ENCODE measurements around the gene PCYT2. TPM values are rescaled to one million over a fixed set of nuclear protein-coding genes. Genes with fewer than 3 reads are reported as not detected.
A peak's percentile ranks its signal among the peaks of the same experiment; 100 is the strongest.

Gene PCYT2
- total and polyA plus RNA-seq, 5 donors from 2014 or later = 25.6 to 30.9 (median 28.0) TPM

DNA sequence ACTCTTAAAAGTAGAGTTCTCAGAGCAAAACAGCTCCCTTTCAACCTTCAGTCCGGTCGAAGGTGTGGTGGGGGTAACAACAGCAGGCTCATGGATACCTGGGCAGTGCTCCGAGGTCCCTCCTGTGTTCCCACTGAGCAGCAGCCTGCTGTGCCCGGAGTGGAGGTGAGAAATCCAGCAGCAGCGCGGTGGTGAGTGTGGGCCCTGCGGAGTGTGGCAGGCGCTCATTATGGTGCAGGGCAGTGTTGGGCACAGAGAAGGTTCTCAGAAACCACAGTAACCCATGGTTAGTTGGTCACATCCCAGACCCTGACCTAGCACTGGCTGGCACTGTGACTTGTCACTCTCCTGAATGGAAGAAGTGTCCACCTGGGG, 45.9 kb downstream of the PCYT2 start:
- Histone ChIP-seq H3K36me3 (ENCODE audit: control insufficient read depth, insufficient read depth, low read length) (peaks cover 16% of the 10 kb centered on the region), H3K4me3 (ENCODE audit: low read depth, low read length) (no peak overlapping the region), H3K4me1 (ENCODE audit: control insufficient read depth, insufficient read depth, low read length, poor library complexity, severe bottlenecking) (peaks cover 38% of the 10 kb centered on the region), H3K9me3 (ENCODE audit: control insufficient read depth in 2 of 2, low read length in 2 of 2) (no peaks in the 10 kb centered on the region), H3K27me3 (ENCODE audit: control insufficient read depth, insufficient read depth, low read length) (no peaks in the 10 kb centered on the region), H3K27ac (ENCODE audit: insufficient read depth, low read length, poor library complexity, severe bottlenecking) (no peak overlapping the region)
- H3K27ac Mint-ChIP-seq = peak overlapping the region in 2 of 3 donors; percentile 29 to 55
- H3K27me3 Mint-ChIP-seq = peaks cover 4% of the 10 kb centered on the region
- peak overlapping the region in 3 of 4 donors; percentile 41 to 83 (median 62) for H3K4me3 Mint-ChIP-seq
- ATAC-seq (ENCODE audit: low read depth in 2 of 2) = no peak
- H3K9me3 Mint-ChIP-seq = no peaks in the 10 kb centered on the region
- H3K4me1 Mint-ChIP-seq = peaks cover 6 to 51% (median 12%) of the 10 kb centered on the region in 4 donors
- peaks cover 3% of the 10 kb centered on the region for H3K36me3 Mint-ChIP-seq
- DNase-seq = no peak

DNA sequence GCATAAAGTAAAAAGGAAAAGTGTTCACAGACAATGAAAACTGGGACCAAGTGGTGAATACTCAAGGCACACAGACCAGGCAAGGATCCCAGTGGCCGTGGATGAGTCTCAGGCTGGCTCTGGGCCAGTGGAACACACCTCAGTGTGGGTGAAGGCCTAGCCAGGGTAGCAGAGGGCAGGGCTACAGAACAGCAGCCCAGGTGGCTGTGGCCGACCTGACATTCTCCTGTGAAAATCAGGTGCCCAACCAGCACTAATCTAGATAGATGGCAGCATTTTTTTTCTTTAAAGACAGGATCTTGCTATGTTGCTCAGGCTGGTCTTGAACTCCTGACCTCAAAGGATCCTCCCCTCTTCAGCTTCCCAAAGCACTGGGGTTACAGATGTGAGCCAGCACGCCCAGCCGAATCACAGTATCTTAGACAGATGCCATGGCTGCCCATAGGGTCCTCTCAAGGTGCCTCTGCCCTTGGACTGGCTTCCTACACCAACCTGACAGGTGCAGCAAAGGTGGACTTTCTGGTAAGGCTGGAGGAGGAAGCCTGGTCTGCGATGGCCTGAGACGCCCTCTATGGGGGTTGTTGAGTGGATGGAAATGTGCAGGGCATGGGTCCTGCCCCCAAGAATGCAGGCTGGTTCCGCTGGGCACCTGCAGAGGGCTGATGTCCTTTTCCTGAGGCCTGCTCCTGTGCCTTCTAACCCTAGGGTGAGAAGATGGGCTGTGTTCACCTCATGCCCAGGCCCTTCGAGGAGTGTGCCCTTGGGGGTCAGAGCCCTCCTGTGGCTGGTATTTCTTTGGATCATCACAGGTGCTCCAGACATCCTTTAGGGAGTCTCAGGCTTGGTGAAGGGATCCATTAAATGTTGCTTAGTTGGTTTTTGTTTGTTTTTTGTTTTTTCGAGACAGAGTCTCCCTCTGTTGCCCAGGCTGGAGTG, 47.1 kb downstream of the PCYT2 start:
- DNase-seq (no peak), ATAC-seq (ENCODE audit: low read depth in 2 of 2) (no peak)
- Histone ChIP-seq H3K4me1 (ENCODE audit: control insufficient read depth, insufficient read depth, low read length, poor library complexity, severe bottlenecking) (peaks cover 36% of the 10 kb centered on the region), H3K27ac (ENCODE audit: insufficient read depth, low read length, poor library complexity, severe bottlenecking) (no peak overlapping the region), H3K27me3 (ENCODE audit: control insufficient read depth, insufficient read depth, low read length) (no peaks in the 10 kb centered on the region), H3K36me3 (ENCODE audit: control insufficient read depth, insufficient read depth, low read length) (peaks cover 12% of the 10 kb centered on the region), H3K4me3 (ENCODE audit: low read depth, low read length) (no peak overlapping the region), H3K9me3 (ENCODE audit: control insufficient read depth in 2 of 2, low read length in 2 of 2) (no peaks in the 10 kb centered on the region)
- Mint-ChIP-seq H3K36me3 (peaks cover 5% of the 10 kb centered on the region), H3K27ac (peak overlapping the region in 1 of 3 donors; percentile 84), H3K27me3 (peaks cover 4% of the 10 kb centered on the region), H3K9me3 (no peaks in the 10 kb centered on the region), H3K4me3 (peak overlapping the region; percentile 23 to 85 (median 52)), H3K4me1 (peaks cover 6 to 48% (median 12%) of the 10 kb centered on the region in 4 donors)

DNA sequence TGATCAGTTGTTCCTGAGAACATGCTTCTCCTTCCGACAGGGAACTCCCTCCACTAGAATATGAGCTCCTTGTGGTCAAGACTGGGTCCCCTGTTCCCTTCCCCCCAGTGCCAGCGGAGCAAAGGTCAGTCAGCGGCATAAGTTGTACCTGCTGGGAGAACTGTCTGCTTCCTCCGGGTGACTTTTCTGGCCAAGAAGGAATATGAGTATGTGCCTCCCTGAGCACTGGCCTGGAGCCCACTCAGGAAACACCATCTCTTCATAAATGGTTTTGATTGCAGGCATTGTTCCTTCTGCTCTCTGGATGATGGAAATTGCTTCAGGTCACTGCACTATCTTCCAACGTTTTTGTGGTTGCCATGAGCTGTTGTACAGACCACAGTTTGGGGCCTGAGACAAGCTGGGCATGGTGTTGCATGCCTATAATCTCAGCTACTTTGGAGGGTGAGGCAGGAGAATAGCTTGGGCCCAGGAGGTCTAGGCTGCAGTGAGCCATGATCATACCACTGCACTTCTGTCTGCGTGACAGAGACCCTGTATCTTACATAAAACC, 48.0 kb downstream of the PCYT2 start:
- no peaks in the 10 kb centered on the region for H3K9me3 Mint-ChIP-seq
- DNase-seq (no peak), ATAC-seq (ENCODE audit: low read depth in 2 of 2) (no peak)
- peaks cover 5% of the 10 kb centered on the region for H3K36me3 Mint-ChIP-seq
- Histone ChIP-seq H3K36me3 (ENCODE audit: control insufficient read depth, insufficient read depth, low read length) (peaks cover 5% of the 10 kb centered on the region), H3K9me3 (ENCODE audit: control insufficient read depth in 2 of 2, low read length in 2 of 2) (no peaks in the 10 kb centered on the region), H3K4me3 (ENCODE audit: low read depth, low read length) (no peak overlapping the region), H3K27ac (ENCODE audit: insufficient read depth, low read length, poor library complexity, severe bottlenecking) (no peak overlapping the region), H3K4me1 (ENCODE audit: control insufficient read depth, insufficient read depth, low read length, poor library complexity, severe bottlenecking) (peaks cover 42% of the 10 kb centered on the region), H3K27me3 (ENCODE audit: control insufficient read depth, insufficient read depth, low read length) (no peaks in the 10 kb centered on the region)
- H3K4me1 Mint-ChIP-seq = peaks cover 6 to 51% (median 12%) of the 10 kb centered on the region in 4 donors
- peaks cover 4% of the 10 kb centered on the region for H3K27me3 Mint-ChIP-seq
- peak overlapping the region in 2 of 3 donors; percentile 84 to 95 for H3K27ac Mint-ChIP-seq
- H3K4me3 Mint-ChIP-seq = peak overlapping the region; percentile 22 to 85 (median 80)

DNA sequence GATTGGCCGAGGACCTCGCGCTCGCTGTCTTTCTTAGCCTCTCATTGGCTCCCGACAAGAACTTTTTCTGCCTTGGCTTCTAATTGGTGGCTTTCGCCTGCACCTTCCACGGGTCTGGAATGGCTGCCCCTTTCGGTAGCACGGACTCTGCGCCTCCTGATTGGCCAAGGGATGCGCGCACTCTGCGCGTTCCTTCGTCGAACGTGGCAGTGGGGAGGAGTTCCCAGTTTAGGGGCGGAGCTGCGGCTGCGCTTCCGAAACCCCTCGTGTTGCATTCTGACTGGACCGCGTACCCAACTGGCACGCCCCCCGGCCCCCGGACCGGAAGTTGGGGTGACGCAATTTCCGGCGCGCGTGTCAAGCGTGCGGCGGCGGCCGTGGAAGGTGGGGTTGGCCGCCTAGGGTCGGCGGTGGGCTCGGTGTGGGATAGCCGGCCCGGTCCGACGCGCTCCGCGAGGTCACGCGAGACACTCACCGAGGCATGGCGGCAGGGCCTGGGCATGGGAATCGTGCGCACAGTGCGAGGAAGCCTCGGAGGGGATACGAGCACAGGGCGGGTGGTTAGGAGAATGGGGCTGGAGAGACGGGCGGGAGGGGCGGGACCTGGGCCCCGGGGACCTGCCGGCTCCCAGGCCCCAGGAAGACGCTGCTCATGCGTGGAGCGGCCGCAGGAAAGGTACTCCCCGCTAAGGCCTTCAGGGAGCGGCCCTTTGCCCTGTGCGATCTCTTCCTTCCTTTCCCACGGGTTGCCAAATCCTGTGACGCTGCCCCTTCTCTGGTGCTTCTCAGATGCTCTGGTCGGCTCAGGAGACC, 50.2 kb downstream of the PCYT2 start:
- Mint-ChIP-seq H3K4me1 (peaks cover 6 to 50% (median 8%) of the 10 kb centered on the region in 4 donors), H3K36me3 (peaks cover 5% of the 10 kb centered on the region), H3K9me3 (no peaks in the 10 kb centered on the region), H3K27me3 (peaks cover 4% of the 10 kb centered on the region), H3K4me3 (peak overlapping the region; percentile 91 to 94 (median 94)), H3K27ac (peak overlapping the region; percentile 93 to 96 (median 96))
- Histone ChIP-seq H3K27ac (ENCODE audit: insufficient read depth, low read length, poor library complexity, severe bottlenecking) (peak overlapping the region; percentile 98), H3K27me3 (ENCODE audit: control insufficient read depth, insufficient read depth, low read length) (no peaks in the 10 kb centered on the region), H3K9me3 (ENCODE audit: control insufficient read depth in 2 of 2, low read length in 2 of 2) (no peaks in the 10 kb centered on the region), H3K4me3 (ENCODE audit: low read depth, low read length) (peak overlapping the region; percentile 57), H3K4me1 (ENCODE audit: control insufficient read depth, insufficient read depth, low read length, poor library complexity, severe bottlenecking) (peaks cover 33% of the 10 kb centered on the region), H3K36me3 (ENCODE audit: control insufficient read depth, insufficient read depth, low read length) (peaks cover 10% of the 10 kb centered on the region)
- DNase-seq = peak; percentile 99 to 100 (median 100)
- ATAC-seq (ENCODE audit: low read depth in 2 of 2) = peak; percentile 87 to 89

DNA sequence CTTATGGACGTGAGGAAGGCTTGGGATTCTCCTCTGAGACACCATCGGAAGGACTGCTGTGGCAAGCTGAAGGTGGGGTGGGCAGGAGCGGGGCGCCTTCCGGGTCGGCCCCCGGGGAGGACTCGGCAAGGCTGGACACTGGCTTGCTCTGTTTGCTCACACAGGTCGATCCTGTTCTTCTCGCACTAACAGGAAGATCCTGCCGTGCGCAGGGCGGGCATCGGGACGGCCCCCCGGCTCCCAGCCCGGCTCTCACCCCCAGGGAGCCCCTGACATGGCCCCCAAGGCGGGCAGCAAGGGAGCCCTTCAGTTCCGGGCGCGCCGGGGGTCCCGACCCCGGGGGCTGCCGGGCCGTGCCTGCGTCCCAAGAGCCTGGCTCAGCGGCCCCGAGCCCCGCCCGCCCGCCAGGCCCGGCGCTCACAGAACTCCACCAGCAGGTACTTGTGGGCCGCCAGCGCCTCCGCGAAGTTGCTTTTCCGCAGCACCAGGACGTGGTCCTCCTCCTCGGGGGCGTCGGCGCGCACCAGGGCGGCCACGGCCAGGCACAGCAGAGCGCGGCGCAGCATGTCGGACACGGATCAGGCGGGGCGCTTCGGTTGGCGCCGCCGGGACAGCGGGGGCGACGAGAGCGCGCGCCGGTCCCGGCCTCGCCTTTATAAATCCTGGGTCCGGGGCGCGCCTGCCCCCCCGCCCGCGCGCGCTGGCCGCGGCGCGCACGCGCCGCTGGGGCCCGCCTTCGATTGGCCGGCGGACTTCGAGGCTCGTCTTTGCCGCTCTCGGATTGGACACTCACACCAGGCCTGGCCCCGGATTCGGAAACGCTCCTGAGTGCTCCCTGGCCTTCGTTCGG, 51.1 kb downstream of the PCYT2 start, which contains the start of gene P4HB:
TSS of gene P4HB (minus strand) at position 630 of the 850 bp plus-strand sequence. CDS start at position 566, 64 bp downstream.
- DNase-seq = no peak
- peaks cover 6 to 46% (median 8%) of the 10 kb centered on the region in 4 donors for H3K4me1 Mint-ChIP-seq
- Histone ChIP-seq H3K36me3 (ENCODE audit: control insufficient read depth, insufficient read depth, low read length) (peaks cover 16% of the 10 kb centered on the region), H3K4me1 (ENCODE audit: control insufficient read depth, insufficient read depth, low read length, poor library complexity, severe bottlenecking) (peaks cover 33% of the 10 kb centered on the region), H3K27ac (ENCODE audit: insufficient read depth, low read length, poor library complexity, severe bottlenecking) (peak within 1 kb of the TSS; percentile 98), H3K27me3 (ENCODE audit: control insufficient read depth, insufficient read depth, low read length) (no peaks in the 10 kb centered on the region), H3K9me3 (ENCODE audit: control insufficient read depth in 2 of 2, low read length in 2 of 2) (no peaks in the 10 kb centered on the region), H3K4me3 (ENCODE audit: low read depth, low read length) (peak within 1 kb of the TSS; percentile 83)
- peaks cover 4% of the 10 kb centered on the region for H3K27me3 Mint-ChIP-seq
- peak within 1 kb of the TSS; percentile 93 to 96 (median 94) for H3K4me3 Mint-ChIP-seq
- no peak for ATAC-seq (ENCODE audit: low read depth in 2 of 2)
- H3K27ac Mint-ChIP-seq = peak within 1 kb of the TSS; percentile 93 to 97 (median 96)
- peaks cover 5% of the 10 kb centered on the region for H3K36me3 Mint-ChIP-seq
- H3K9me3 Mint-ChIP-seq = no peaks in the 10 kb centered on the region

DNA sequence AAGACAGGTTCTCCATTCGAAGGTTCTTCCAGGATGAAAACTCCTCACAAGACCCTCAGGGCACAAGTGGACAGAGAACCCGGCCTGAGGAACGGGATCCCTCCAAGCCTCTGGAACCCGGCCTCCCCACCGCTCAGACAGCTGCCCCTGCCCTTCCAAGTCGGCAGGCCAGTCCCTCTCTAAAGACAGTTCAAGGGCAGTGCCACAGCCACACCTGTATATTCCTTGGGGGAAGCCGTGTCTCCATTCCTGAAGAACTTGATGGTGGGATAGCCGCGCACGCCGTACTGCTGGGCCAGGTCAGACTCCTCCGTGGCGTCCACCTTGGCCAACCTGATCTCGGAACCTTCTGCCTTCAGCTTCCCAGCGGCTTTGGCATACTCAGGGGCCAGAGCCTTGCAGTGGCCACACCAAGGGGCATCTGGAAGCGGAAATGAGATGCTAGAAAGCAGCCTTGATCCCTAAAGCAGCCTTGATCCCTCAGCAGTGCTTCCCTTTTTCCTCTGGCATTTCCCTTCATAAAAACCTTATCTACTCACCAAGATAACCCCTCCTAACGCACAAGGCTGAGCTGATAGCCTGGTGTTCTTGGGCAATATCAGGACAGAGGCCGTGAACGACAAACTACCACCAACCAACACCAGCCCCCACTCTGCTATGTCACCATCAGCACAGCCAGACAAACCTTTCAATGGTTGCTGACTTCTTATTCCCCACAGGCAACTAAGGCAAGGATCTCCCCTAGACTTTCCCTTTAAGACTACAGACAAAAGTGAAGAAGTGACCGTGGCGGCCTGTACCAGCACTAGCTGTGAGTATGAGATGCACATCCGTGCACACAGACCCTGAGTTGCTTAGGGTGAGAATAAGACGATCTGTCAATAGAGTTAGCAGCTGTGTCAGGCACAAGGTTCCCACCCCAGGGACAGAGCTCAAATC, 52.0 kb downstream of the PCYT2 start:
- ATAC-seq (ENCODE audit: low read depth in 2 of 2) = no peak
- no peaks in the 10 kb centered on the region for H3K27me3 ChIP-seq (ENCODE audit: control insufficient read depth, insufficient read depth, low read length)
- peaks cover 6 to 46% (median 8%) of the 10 kb centered on the region in 4 donors for H3K4me1 Mint-ChIP-seq
- H3K36me3 Mint-ChIP-seq = peaks cover 5% of the 10 kb centered on the region
- H3K27ac ChIP-seq (ENCODE audit: insufficient read depth, low read length, poor library complexity, severe bottlenecking) = peak overlapping the region; percentile 79
- peaks cover 4% of the 10 kb centered on the region for H3K27me3 Mint-ChIP-seq
- H3K4me1 ChIP-seq (ENCODE audit: control insufficient read depth, insufficient read depth, low read length, poor library complexity, severe bottlenecking) = peaks cover 33% of the 10 kb centered on the region
- H3K9me3 Mint-ChIP-seq = no peaks in the 10 kb centered on the region
- H3K36me3 ChIP-seq (ENCODE audit: control insufficient read depth, insufficient read depth, low read length) = peaks cover 23% of the 10 kb centered on the region
- H3K9me3 ChIP-seq (ENCODE audit: control insufficient read depth in 2 of 2, low read length in 2 of 2) = no peaks in the 10 kb centered on the region
- peak overlapping the region; percentile 83 for H3K4me3 ChIP-seq (ENCODE audit: low read depth, low read length)
- peak in 1 of 3 donors; percentile 38 for DNase-seq
- peak overlapping the region; percentile 40 to 97 (median 93) for H3K27ac Mint-ChIP-seq
- peak overlapping the region; percentile 89 to 96 (median 92) for H3K4me3 Mint-ChIP-seq
